ENCODE measurements around the gene SIRPB2. TPM values are rescaled to one million over a fixed set of nuclear protein-coding genes. Genes with fewer than 3 reads are reported as not detected.

The SIRPB2 gene
- total RNA-seq, 1 experiment from 2014 or later = not detected

DNA sequence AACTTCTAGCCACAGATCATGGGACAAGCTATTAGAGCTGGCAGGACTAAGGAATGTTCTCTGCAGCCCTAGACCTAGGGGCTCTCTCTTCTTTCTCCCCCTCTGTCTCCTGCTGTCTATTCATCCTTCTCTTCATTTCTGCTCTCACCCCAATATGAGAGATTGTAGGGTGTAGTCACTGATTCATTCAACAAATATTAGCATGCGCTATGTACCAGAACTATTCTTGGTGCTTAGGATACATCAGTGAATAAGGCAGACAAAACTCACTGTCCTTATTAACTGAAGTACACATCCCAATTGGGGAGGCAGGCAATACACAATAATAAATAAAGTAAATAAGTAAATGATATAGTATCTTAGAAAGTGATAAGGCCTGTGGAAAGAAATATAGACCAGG lies 14.7 kb upstream of the SIRPB2 start:
- H2BK120ac ChIP-seq (ENCODE audit: low read depth, low read length, poor library complexity, severe bottlenecking) = no peak overlapping the region
- no peak overlapping the region for H3K23ac ChIP-seq (ENCODE audit: insufficient read length, low read depth, low read length)
- no peak overlapping the region for H3K27ac ChIP-seq (ENCODE audit: insufficient read length, low read depth, low read length)
- no peak overlapping the region for H3K18ac ChIP-seq (ENCODE audit: insufficient read length, low read depth, low read length)
- Mint-ChIP-seq H3K4me1 (peaks cover 12 to 19% of the 10 kb centered on the region in 2 experiments), H3K27ac (no peak overlapping the region), H3K4me3 (no peak overlapping the region), H3K9me3 (peaks cover 11 to 12% of the 10 kb centered on the region in 2 experiments), H3K36me3 (ENCODE audit: insufficient read depth in 1 of 3, low read depth in 3 of 3) (peaks cover 0 to 12% (median 3%) of the 10 kb centered on the region in 3 experiments; a peak in 3 of 7 replicates), H3K27me3 (ENCODE audit: low read depth) (peaks cover 19% of the 10 kb centered on the region)
- no peak for DNase-seq
- H3K79me1 ChIP-seq (ENCODE audit: insufficient read depth, low read depth, low read length, poor library complexity, severe bottlenecking) = no peaks in the 10 kb centered on the region
- no peak overlapping the region for H3K56ac ChIP-seq (ENCODE audit: insufficient read length, low read depth, low read length)
- no peak overlapping the region for H2BK15ac ChIP-seq (ENCODE audit: low read depth, low read length)
- no peak for TF ChIP-seq CTCF (conservative IDR thresholded peaks at IDR 0.05)
- H3K27me3 ChIP-seq (ENCODE audit: insufficient read depth, low read length) = no peaks in the 10 kb centered on the region
- H3K4me2 ChIP-seq (ENCODE audit: insufficient read depth, insufficient read length, low read length) = no peak overlapping the region
- H4K8ac ChIP-seq (replicated peaks; ENCODE audit: insufficient read length, low read depth, low read length) = no peak overlapping the region
- H3K14ac ChIP-seq (ENCODE audit: insufficient read depth, low read length) = no peak overlapping the region
- H2BK12ac ChIP-seq (ENCODE audit: insufficient read length, low read depth, low read length) = no peak overlapping the region
- no peak overlapping the region for H2AK5ac ChIP-seq (ENCODE audit: insufficient read length, low read length)
- no peak overlapping the region for H4K5ac ChIP-seq (ENCODE audit: insufficient read length, low read depth, low read length)
- no peak overlapping the region for H2AFZ ChIP-seq (ENCODE audit: low read length)
- no peak overlapping the region for H3T11ph ChIP-seq (ENCODE audit: low read length)
- H3K9me3 ChIP-seq (ENCODE audit: control insufficient read depth, low read depth, low read length) = no peaks in the 10 kb centered on the region
- H3K4me1 ChIP-seq (ENCODE audit: insufficient read depth, low read length) = no peaks in the 10 kb centered on the region
- no peak overlapping the region for H3K9ac ChIP-seq (ENCODE audit: extremely low read depth, insufficient read length, low read length)
- H4K91ac ChIP-seq (ENCODE audit: insufficient read length, low read depth, low read length) = no peak overlapping the region
- no peaks in the 10 kb centered on the region for H3K23me2 ChIP-seq (ENCODE audit: insufficient read length, low read depth, low read length, poor library complexity, severe bottlenecking)
- no peak overlapping the region for H2BK5ac ChIP-seq (ENCODE audit: insufficient read length, low read length)
- no peak overlapping the region for H3K4ac ChIP-seq (ENCODE audit: low read depth, low read length)
- no peaks in the 10 kb centered on the region for H3K79me2 ChIP-seq (ENCODE audit: insufficient read depth, low read length)
- WGBS (ENCODE audit: extremely low coverage, insufficient read length, low lambda C conversion rate) = no CpG with 5 or more reads among the region's 1 CpG
- no peak overlapping the region for H2BK20ac ChIP-seq (ENCODE audit: low read depth, low read length, poor library complexity, severe bottlenecking)
- H4K20me1 ChIP-seq (ENCODE audit: control insufficient read depth, insufficient read depth, insufficient read length) = no peaks in the 10 kb centered on the region
